NK-92 (cell line): ENCODE measurements around the gene ATP2A1.
A peak's percentile ranks its signal among the peaks of the same experiment; 100 is the strongest.
"Not testable (repeated sequence)": the region's sequence is repeated elsewhere in the genome, so short reads cannot be mapped to it uniquely, and the experiment has no call there.

Experiments used
- DNase-seq: peaks from one replicate; lab custom pipeline; 2025; ENCODE audit not compliant: unreplicated experiment; lab: John Stamatoyannopoulos, UW

Gene ATP2A1

GRCh38 chr16:28905229-28905754 is 27.0 kb downstream of the ATP2A1 start:
- no peak for DNase-seq

- DNase-seq, result no peak
Measured at GRCh38 chr16:28905800-28906372, 27.6 kb downstream of the ATP2A1 start.

DNA sequence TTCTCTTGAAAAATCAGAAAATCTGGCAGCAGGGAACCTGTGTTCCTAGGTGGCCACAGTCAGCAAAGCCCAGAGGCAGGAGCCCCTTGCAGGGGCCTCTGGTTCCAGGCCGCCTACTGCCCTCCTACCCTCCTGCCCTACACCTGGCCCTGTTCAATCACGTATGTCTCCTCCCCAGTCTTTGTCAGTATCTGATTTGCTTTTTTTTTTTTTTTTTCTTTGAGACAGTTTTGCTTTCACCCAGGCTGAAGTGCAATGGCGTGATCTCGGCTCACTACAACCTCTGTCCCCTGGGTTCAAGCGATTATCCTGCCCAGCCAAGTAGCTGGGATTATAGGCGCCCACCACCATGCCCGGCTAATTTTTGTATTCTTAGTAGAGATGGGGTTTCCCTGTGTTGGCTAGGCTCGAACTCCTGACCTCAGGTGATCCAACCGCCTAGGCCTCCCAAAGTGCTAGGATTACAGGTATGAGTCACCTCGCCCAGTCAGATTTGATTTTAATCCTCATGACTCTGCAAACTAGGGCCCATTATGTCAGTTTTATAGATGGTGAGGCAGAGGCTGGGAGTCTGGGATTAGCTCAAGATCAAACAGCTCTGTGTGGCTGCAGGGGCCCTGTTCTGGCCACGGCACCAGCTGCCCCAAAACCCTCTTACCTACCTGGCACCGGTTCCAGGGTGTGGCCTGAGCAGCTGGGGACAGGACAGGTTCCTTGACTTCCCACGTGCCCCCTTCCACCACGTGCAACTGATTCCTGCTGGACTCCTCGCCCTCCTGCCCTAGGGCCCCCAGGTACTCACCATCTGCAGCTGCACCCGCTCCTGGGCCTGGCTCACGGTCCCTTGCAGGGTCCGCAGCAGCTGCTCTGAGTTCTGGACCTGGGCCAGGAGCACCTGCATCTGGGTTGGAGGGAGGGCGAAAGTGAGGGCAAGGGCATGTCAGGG is 32.1 kb downstream of the ATP2A1 start:
- DNase-seq, result no peak

DNA sequence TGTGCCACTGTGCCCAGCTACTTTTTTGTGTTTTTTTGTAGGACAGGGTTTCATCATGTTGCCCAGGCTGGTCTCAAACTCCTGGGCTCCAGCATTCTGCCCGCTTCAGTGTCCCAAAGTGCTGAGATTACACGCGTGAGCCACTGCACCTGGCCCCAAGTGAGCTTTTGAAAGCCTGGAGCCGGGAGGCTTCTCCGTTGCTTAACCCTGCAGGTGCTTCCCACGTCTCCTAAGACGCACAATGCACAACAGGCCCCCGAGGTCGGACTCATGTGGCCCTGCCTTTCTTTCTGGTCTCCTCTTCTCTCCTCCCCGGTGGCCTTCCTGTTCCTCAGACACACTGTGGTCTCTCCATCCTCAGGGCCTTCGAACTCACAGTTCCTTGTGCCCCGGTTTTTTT is 34.3 kb downstream of the ATP2A1 start:
- no peak for DNase-seq

DNA sequence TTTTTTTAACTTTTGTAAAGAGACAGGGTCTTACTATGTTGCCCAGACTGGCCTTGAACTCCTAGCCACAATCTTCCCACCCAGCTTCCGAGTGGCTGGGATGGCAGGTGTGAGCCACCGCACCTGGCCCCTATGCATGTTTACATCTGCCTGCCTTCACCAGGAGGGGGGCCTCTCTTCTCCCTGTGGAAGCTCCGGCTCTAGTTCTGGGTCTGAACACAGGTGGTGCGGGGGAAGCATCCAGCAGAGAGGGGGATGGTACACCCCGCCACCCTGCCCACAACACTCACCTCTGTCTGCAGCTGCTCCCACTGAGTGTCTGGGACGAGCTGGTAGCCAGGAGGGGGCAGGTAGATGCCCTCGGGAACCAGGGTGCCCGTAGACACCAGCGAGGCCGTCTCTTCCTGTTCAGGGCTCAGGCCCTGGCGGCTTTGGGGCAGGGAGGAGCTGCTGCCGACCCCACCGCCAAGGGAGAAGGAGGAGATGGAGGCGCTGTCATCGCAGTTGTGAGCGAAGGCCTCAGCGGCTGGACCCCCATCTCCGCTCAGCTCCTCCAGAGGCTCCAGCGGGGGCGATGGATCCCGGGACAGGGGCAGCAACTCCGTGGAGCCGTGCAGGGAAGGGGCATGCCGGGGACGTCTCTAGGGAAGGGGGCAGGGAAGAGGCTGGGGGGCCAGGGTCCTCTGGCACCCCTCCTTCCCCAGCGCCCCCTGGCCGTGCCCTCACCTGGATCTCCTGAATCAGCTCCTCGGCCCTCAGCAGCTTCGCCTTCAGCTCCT is 35.8 kb downstream of the ATP2A1 start:
- DNase-seq, result no peak

- DNase-seq, result no peak
Measured at GRCh38 chr16:28915181-28915580, 36.9 kb downstream of the ATP2A1 start.

- no peak for DNase-seq
Measured at GRCh38 chr16:28917095-28917494, 38.8 kb downstream of the ATP2A1 start.

DNA sequence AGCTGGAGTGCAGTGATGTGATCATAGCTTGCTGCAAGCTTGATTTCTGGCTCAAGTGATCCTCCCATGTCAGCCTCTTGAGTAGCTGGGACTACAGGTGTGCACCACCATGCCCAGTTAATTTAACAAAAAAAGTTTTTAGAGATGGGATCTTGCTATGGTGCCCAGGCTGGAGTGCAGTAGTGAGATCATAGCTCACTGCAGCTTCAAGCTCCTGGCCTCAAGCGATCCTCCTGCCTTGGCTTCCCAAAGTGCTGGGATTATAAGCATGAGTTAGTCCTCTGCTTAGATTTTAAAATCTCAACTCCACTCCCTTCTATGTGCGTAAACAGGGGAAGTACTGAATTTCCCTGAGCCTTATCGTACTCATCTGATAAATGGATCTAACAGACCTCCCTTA is 40.4 kb downstream of the ATP2A1 start:
- no peak for DNase-seq

DNA sequence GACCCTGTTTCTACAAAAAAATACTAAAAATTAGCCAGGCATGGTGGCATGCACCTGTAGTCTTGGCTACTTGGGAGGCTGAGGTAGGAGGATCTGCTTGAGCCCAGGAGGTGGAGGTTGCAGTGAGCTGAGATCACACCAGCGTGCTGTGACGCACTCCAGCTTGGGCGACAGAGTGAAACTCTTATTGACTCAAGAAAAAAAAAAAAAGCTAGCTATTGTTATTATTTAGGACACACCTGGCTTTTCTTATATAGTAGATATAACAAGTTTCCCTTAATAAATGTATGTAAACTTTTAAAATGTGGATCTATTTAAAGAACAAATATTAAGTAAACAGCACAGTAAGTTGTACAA is 44.9 kb downstream of the ATP2A1 start:
- no peak for DNase-seq

DNA sequence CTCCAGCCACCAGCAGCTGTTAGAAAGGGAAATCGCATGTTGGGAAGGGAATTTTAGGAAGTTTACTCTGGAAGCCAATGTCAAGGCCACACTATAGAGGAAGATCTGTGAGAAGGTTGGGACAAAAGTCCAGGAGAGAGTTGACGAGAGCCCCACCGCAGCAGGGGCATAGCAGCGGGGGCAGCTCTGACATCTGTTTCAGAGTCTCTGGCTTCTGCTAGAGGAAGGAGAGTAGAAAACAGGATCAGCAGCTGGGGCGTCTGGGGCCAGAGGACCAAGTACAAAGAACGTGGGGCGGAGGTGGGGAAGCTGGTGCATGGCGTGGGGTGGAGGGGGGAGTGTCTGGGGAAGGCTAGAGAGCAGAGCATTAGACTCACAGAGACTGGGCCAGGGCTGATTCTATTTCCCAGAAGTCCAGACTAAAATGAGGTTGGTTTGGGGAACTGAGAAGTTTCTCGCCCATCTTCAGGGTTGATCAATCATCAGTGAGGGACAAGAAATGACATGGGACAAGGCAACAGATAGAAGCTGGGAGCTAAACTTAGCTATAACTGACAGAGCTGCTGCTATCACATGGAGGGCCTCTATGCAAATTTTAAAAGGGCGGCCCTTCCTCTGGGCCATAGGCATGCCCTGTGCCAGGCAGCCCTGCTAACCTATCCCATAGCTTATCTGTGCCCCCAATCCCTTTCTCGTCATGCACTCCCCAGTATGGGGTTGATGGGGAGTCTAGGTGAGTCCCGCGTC is 45.5 kb downstream of the ATP2A1 start:
- no peak for DNase-seq

DNA sequence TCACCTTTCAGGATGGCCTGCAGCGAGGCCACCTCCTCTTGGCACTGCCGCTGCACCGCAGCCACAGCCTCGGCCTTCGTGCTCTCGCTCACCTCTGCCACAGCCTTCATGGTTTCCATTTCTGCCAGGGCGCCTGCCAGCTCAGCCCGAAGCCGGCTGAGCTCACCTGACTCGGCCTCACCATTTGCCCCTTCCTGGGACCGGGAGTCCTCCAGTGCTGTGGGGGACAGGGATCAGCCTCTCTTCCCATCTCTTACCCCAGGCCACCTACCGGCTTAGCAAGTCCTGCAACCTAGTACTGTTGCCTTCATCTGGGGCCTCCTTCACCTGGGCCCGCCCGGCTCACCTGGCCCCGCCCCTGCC is 46.1 kb downstream of the ATP2A1 start:
- DNase-seq, result no peak

- peak; percentile 42 for DNase-seq
Measured at GRCh38 chr16:28924762-28925385, 46.6 kb downstream of the ATP2A1 start, which contains the start of gene RABEP2. Gene RABEP2, minus strand, starts transcription at chr16:28925238. Its CDS starts 75 bp downstream, at chr16:28925163.

DNA sequence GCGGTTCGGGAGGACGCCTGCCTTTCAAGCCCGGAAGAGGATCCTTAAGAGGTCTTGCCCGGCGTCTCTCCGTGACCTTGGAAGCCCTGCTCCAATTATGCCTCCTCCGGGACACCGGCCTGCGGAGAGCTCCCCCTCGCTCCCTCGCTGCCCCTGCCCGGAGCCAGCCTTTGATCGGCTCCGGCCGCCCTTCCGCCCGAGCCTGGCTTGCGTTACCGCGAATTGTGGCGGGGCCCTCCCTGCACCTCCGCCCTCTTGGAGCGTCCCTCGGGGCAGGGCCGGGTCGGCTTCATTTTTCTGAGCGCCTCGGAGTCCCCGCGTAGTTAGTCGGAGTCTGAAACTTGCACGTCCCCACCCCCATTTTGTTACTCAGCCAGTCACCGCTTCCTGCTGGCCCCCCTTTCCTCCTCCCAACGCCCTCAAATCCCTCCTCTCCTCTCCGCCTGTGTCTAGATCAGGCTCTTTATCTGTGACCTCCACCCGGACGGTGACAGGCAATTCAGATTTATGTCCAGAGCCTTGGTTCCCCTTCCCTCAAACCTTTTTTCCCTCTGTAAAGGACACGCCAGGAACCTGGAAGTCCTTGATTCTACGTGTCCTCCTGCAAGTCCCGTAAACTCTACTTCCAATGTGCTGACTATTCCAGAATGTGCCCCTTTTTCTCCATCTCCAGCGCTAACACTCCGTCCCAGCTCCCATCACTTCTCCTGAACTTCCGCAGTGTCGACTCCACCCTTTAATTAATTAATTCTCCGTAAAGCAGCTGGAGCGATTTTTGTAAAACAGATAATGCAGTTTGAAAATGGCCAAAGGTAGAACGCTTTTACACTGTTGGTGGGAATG is 47.3 kb downstream of the ATP2A1 start:
- no peak for DNase-seq

DNA sequence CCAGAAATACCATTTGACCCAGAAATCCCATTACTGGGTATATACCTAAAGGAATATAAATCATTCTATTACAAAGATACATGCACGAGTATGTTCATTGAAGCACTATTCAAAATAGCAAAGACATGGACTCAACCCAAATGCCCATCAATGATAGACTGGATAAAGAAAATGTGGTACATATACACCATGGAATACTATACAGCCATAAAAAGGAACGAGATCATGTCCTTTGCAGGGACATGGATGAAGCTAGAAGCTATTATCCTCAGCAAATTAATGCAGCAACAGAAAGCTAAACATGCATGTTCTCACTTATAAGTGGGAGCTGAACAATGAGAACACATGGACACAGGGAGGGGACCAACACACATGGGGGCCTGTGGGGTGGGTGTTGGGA is 48.0 kb downstream of the ATP2A1 start:
- not testable (repeated sequence) for DNase-seq

GRCh38 chr16:28927815-28928214 is 49.5 kb downstream of the ATP2A1 start:
- no peak for DNase-seq

- no peak for DNase-seq
Measured at GRCh38 chr16:28930203-28930602, 51.9 kb downstream of the ATP2A1 start.

GRCh38 chr16:28930652-28931051 is 52.4 kb downstream of the ATP2A1 start:
- no peak for DNase-seq

GRCh38 chr16:28931801-28932225 is 53.5 kb downstream of the ATP2A1 start, which contains the start of gene CD19:
Gene CD19, plus strand, starts transcription at chr16:28931971. Its CDS starts 30 bp downstream, at chr16:28932001.
- no peak for DNase-seq
